HL-60 (cell line): Measurements from ENCODE around the gene GLRX3.

ENCODE experiments used
- DNase-seq, 2 experiments: peaks; one replicate each; pipeline ENCODE4 v3.0.0-alpha.2; 2010 to 2020; ENCODE audit warnings: low read depth in 1 of 2, low spot score in 1 of 2
- H3K27ac ChIP-seq: fragments of 250-450 bp; sonication (Bioruptor Pico); replicated peaks from 2 replicates; pipeline ENCODE4 v1.5.1; 2020; ENCODE audit warnings: mild to moderate bottlenecking, moderate library complexity
- H3K27me3 ChIP-seq: fragments of 250-450 bp; sonication (Bioruptor Pico); 2 replicates; pipeline ENCODE4 v1.5.1; 2021; ENCODE audit warnings: mild to moderate bottlenecking, moderate library complexity; ENCODE audit not compliant: insufficient read depth, poor library complexity, severe bottlenecking
- H3K4me3 ChIP-seq: replicated peaks from 2 replicates; pipeline ENCODE4 v1.5.1; 2011; ENCODE audit warnings: mild to moderate bottlenecking, control low read depth, low read length; ENCODE audit not compliant: insufficient read depth
- CTCF ChIP-seq: IDR thresholded peaks from one replicate; pipeline ENCODE4 v1.5.1; 2011; ENCODE audit warnings: low read length, control low read depth, inconsistent platforms; ENCODE audit not compliant: insufficient read depth
- GABPA ChIP-seq: IDR thresholded peaks from 2 replicates; pipeline ENCODE4 v1.6.1; 2012; ENCODE audit warnings: low read depth
- POLR2AphosphoS5 ChIP-seq: IDR thresholded peaks from 2 replicates; pipeline ENCODE4 v1.6.1; 2012; ENCODE audit warnings: low read depth
- SPI1 ChIP-seq: IDR thresholded peaks from 2 replicates; pipeline ENCODE4 v1.6.1; 2012; ENCODE audit warnings: low read depth, mild to moderate bottlenecking, borderline replicate concordance
- TF ChIP-seq, protein P1 (sequence below): IDR thresholded peaks from 2 replicates; pipeline ENCODE4 v1.6.1; 2012; ENCODE audit warnings: low read depth; ENCODE audit not compliant: insufficient replicate concordance

GLRX3 gene

DNA sequence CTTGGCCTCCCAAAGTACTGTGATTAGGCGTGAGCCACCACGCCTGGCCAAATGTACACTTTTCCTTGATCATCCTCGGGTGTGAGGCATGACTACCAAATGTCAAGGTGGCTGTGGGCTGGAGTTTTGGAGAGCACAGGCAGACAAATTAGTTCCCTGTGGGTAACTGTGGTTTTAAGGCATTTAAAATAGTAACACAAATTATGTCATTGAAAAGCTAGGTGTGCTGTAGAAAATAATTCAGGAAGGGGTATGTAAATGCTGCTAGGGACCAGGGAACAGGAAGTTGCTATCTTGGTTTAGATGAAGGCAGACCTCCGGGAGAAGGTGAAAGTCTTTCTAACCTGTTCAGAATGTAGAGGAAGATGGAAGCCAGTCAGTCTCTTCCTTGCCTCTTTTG lies 9.9 kb downstream of the GLRX3 start:
- Histone ChIP-seq H3K27me3 (no peaks in the 10 kb centered on the region), H3K4me3 (no peak overlapping the region), H3K27ac (no peak overlapping the region)
- no peak for DNase-seq
- TF ChIP-seq, protein P1, sequence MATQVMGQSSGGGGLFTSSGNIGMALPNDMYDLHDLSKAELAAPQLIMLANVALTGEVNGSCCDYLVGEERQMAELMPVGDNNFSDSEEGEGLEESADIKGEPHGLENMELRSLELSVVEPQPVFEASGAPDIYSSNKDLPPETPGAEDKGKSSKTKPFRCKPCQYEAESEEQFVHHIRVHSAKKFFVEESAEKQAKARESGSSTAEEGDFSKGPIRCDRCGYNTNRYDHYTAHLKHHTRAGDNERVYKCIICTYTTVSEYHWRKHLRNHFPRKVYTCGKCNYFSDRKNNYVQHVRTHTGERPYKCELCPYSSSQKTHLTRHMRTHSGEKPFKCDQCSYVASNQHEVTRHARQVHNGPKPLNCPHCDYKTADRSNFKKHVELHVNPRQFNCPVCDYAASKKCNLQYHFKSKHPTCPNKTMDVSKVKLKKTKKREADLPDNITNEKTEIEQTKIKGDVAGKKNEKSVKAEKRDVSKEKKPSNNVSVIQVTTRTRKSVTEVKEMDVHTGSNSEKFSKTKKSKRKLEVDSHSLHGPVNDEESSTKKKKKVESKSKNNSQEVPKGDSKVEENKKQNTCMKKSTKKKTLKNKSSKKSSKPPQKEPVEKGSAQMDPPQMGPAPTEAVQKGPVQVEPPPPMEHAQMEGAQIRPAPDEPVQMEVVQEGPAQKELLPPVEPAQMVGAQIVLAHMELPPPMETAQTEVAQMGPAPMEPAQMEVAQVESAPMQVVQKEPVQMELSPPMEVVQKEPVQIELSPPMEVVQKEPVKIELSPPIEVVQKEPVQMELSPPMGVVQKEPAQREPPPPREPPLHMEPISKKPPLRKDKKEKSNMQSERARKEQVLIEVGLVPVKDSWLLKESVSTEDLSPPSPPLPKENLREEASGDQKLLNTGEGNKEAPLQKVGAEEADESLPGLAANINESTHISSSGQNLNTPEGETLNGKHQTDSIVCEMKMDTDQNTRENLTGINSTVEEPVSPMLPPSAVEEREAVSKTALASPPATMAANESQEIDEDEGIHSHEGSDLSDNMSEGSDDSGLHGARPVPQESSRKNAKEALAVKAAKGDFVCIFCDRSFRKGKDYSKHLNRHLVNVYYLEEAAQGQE: no peak
- no peak for TF ChIP-seq POLR2AphosphoS5
- no peak for TF ChIP-seq SPI1
- no peak for TF ChIP-seq GABPA
- TF ChIP-seq CTCF: no peak

- no peak overlapping the region for H3K27ac ChIP-seq
- no peak overlapping the region for H3K4me3 ChIP-seq
- H3K27me3 ChIP-seq: no peaks in the 10 kb centered on the region
- no peak for TF ChIP-seq CTCF
- no peak for TF ChIP-seq SPI1
- TF ChIP-seq GABPA: no peak
- TF ChIP-seq, protein P1: no peak
- TF ChIP-seq POLR2AphosphoS5: no peak
- no peak for DNase-seq
Measured at GRCh38 chr10:130159192-130159794, 23.1 kb downstream of the GLRX3 start.

GRCh38 chr10:130160775-130161174 lies 24.6 kb downstream of the GLRX3 start:
- DNase-seq: no peak
- TF ChIP-seq CTCF (no peak), SPI1 (no peak), GABPA (no peak), POLR2AphosphoS5 (no peak)
- TF ChIP-seq, protein P1: no peak
- H3K4me3 ChIP-seq: no peak overlapping the region
- no peak overlapping the region for H3K27ac ChIP-seq
- no peaks in the 10 kb centered on the region for H3K27me3 ChIP-seq
